Stimulated activated CD8-positive, alpha-beta memory T cell treated with anti-CD3 and anti-CD28 coated beads, Interleukin-15, amount 100 ng/mL, for 4 hours (primary cell): ENCODE data around the gene CEP164.
"Not testable (repeated sequence)": the region's sequence is repeated elsewhere in the genome, so short reads cannot be mapped to it uniquely, and the experiment has no call there.

Experiments
- DNase-seq, 2 donors: peaks; one replicate each; pipeline ENCODE4 v3.0.0-alpha.2; 2020; ENCODE audit warnings: low read depth in 2 of 2

CEP164 gene

DNA sequence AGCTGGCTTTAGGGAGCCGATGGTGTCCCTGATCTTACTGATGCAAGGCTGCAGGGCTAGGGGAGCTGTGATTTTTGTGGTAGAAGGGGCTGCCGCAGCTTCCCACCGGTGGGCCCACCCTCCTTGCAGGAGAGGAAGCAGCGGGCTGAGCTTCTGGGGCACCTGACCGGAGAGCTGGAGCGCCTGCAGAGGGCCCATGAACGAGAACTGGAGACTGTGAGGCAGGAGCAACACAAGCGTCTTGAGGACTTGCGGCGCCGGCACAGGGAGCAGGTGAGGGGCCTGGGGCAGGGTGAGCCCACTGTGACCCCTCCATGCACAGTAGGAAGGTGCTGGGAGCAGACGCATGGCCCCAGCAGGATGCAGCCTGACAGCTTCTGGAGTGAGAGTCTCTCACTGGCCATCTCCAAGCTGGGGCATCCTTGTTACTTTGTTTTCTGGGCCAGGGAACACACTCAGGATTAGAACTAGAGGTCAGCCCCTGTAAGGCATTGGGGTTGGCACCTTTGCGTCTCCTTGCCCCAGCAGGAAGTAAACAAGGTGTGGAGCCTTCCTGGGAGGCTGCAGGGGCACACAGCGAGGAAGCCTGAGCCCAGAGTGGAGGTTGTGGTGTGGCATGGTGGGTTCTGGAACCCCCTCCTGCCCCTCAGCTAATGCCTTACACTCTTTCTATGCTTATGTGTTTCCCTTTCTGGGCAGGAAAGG, 66.7 kb downstream of the CEP164 start:
- DNase-seq: no peak

DNA sequence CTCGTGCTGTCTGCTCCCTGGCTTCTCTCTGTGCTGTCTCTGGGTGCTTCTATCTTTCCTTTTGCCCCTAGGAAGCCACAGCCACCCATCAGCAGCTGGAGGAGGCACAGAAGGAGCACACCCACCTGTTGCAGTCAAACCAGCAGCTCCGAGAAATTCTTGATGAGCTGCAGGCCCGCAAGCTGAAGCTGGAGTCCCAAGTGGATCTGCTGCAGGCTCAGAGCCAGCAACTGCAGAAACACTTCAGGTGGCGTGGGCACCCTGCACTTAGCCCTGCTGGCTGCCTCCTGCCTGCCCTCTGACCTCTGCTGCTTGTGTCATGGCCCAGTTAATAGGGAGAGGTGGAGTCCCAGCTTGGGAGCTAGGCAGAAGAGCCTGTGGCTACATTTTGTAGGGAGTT, 67.8 kb downstream of the CEP164 start:
- no peak for DNase-seq

- no peak for DNase-seq
These were observed 69.3 kb downstream of the CEP164 start for GRCh38 chr11:117396970-117397369.

DNA sequence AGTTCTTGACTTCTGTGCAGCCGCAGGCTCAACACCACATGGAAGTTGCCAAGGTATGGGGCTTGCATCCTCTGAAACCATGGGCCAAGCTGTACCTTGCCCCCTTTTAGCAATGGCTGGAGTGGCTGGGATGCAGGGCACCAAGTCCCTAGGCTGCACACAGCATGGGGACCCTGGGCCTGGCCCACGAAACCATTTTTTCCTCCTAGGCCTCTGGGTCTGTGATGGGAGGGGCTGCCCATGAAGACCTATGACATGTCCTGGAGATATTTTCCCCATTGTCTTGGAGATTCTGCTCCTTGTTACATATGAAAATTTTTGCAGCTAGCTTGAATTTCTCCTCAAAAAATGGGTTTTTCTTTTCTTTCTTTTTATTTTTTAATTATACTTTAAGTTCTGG, 71.0 kb downstream of the CEP164 start:
- DNase-seq: not testable (repeated sequence)

- DNase-seq: not testable (repeated sequence)
These were observed 71.6 kb downstream of the CEP164 start for GRCh38 chr11:117399100-117399840.

DNA sequence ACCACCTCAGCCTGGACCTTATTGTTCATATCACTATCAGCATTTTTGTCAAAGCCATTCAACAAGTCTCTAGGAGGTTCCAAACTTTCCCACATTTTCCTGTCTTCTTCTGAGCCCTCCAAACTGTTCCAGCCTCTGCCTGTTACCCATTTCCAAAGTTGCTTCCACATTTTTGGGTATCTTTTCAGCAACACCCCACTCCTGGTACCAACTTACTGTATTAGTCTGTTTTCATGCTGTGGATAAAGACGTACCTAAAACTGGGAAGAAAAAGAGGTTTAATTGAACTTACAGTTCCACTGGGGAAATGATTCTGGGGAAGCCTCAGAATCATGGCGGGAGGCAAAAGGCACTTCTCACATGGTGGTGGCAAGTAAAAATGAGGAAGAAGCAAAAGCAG, 78.2 kb downstream of the CEP164 start:
- not testable (repeated sequence) for DNase-seq

GRCh38 chr11:117407016-117407415, 79.4 kb downstream of the CEP164 start:
- no peak for DNase-seq

- DNase-seq: no peak
These were observed 80.7 kb downstream of the CEP164 start for GRCh38 chr11:117408356-117408755.

GRCh38 chr11:117409511-117409910, 81.9 kb downstream of the CEP164 start:
- no peak for DNase-seq

DNA sequence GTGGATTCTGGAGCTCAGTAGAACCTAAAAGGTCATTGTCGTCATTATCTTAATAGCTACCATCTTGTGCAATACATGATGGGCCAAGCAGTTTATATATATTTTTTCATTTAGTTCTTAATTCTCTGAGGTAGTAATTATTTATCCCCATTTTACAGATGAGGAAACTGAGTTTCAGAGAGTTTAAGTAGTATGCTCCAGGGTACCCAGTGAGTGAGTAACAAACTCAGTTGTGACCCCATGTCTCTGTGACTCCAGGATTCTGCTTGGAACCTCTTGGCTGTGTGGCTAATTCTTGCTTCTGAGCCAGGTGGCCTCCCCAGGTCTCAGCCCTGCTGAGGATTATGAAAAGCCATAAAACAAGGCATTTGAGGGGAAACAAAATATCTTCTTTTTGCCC, 82.6 kb downstream of the CEP164 start:
- DNase-seq: no peak

DNA sequence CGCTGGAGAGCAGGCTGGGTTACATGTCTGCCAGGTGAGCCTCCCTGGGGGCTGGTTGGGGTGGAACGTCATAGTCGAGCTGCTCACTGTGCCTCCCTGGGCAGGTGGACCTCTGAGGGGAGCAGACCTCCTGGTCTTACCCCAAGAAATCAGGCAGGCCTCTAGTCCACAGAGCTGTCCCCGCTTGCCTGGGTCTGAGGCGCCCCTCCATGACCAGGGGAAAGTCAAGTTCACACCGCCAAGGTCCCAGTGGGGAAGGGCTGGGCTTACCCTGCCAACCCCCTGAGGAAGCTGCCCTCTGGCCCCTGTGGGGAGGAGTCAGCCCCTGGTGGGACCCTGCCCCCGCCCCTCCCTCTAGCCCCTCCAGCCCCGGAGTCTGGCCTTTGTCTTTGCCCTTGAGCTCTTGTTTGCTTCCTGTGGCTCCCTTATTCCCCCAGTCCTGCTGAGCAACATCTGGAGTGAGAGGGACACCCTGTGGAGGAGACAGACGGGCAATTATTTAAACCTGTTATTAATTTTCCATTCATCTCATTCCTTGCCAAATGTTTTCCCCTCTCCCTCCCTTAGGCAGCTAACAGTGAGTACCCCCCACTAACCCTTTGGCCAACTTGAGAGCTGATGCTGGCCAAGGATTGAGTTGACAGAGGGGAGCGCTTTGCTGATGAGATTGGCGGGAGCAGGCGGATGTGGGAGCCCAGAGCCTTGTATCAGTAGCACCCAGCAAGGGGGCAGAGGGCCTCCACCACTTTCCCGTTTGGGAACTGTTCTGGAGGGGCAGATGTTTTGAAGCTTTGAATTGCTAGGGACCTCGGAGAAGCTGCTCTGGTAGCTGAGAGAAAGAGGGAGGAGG, 83.4 kb downstream of the CEP164 start:
- no peak for DNase-seq

- DNase-seq: no peak
These were observed 84.1 kb downstream of the CEP164 start for GRCh38 chr11:117411736-117412135.

DNA sequence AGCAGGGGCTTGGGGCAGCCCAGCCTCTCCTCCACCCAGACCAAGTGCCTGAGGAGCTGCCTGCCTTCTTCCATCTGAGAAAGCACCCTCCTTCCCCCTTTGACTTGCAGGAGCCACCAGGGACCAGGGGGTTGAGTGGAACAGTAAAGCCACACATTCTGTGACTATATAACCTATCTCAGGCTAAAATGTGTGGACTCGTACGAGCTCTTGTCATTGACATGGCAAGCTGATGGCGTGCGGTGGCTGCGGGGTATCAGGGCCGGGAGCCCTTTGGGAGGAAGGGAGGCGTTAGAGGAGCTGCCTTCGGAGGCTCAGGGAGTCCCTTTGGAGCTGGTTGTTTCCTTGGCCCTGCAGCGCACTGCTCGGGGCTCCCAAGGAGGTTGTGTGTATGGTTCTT, 84.5 kb downstream of the CEP164 start:
- DNase-seq: no peak

GRCh38 chr11:117412653-117413275, 85.1 kb downstream of the CEP164 start:
- no peak for DNase-seq

DNA sequence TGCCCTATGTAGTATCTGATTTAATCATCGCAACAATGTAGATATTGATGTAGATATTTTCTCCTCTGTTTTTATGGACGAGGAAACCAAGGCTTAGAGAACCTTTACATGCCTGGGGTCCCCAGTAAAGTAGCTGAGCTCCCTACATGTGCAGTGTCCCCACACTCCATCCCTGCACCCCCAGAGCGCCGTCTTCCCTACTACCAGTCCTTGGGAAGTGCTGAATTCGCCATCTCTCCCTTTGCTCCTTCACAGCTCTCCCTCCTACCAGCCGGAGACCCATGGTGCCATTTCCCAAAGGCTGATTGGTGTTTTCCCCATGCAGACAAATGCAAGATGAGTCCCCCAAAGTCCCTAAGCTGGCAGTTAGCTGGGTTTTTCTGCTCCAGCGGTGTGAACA, 86.0 kb downstream of the CEP164 start:
- no peak for DNase-seq

DNA sequence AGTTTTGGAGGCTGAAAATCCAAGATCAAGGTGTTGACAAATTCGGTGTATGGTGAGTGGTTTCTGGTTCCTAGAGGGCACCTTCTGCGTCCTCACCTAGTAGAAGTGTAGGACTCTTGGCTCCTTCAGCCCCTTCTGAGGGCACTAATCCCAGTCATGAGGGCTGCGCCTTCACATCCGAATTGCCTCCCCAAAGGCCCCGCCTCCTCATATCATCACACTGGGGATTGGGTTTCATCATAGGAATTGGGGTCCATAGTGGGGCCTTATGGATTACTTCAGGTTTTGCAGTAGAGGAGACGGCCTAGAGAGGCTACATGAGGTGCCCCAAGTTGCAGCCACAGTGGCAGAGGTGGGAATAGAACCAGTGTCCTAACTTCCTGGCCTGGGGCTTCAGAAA, 87.1 kb downstream of the CEP164 start:
- no peak for DNase-seq

DNA sequence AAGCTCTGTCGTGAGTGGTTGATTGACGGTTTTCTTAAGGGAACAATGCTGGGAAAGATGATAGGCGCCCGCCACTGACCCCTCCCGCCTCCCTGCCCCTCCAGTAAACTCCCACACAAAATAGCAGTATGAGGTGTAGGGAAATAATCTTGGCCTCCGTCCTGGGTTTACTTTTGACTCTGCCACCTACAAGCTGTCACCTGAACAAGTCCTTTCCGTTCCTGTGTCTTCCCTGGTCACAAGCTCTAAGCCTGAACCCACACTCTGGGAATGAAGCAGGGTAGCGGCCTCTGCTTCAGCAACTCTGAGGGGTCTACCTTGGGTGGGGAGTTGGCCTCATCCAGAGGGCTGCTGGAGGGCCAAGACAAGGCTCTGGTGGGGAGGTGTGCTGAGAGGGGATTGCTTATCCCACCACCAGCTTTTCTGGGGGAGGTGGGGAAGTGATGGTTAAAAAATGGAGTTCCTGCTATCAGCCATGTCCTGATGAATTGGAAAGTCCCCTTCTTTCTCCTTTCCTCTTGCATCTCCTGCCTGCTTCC, 87.8 kb downstream of the CEP164 start:
- DNase-seq: no peak

- DNase-seq: no peak
These were observed 89.7 kb downstream of the CEP164 start for GRCh38 chr11:117417342-117417741.

GRCh38 chr11:117417856-117418255, 90.2 kb downstream of the CEP164 start:
- DNase-seq: no peak

GRCh38 chr11:117418737-117419481, 91.3 kb downstream of the CEP164 start:
- no peak for DNase-seq
